ENCODE measurements around the gene PRKCA.

Gene PRKCA

GRCh38 chr17:66848496-66848895 lies 546.1 kb downstream of the PRKCA start:
- no peak for DNase-seq

- no peak for DNase-seq
These were observed 546.7 kb downstream of the PRKCA start for GRCh38 chr17:66849032-66849655.

- DNase-seq = no peak
These were observed 547.6 kb downstream of the PRKCA start for GRCh38 chr17:66849851-66850580.

- DNase-seq = no peak
These were observed 548.3 kb downstream of the PRKCA start for GRCh38 chr17:66850692-66851091.

GRCh38 chr17:66855204-66855603 lies 552.8 kb downstream of the PRKCA start:
- DNase-seq = no peak

GRCh38 chr17:66858226-66859083 lies 556.0 kb downstream of the PRKCA start:
- no peak for DNase-seq

- no peak for DNase-seq
These were observed 556.9 kb downstream of the PRKCA start for GRCh38 chr17:66859353-66859752.

- DNase-seq = no peak
These were observed 557.8 kb downstream of the PRKCA start for GRCh38 chr17:66860204-66860603.
